ENCODE measurements around the gene GFPT2.

Gene GFPT2

GRCh38 chr5:180251887-180252286 is 101.2 kb downstream of the GFPT2 start:
- no peak overlapping the region for H3K27ac ChIP-seq
- no peak for TF ChIP-seq CTCF (IDR thresholded peaks at IDR 0.05)
- no peak for DNase-seq (ENCODE audit: low spot score)
- no peak overlapping the region for H3K4me3 ChIP-seq

- Histone ChIP-seq H3K4me3 (no peak overlapping the region), H3K27ac (no peak overlapping the region)
- TF ChIP-seq CTCF (IDR thresholded peaks at IDR 0.05) = no peak
- no peak for DNase-seq (ENCODE audit: low spot score)
Measured at GRCh38 chr5:180251141-180251540, 102.0 kb downstream of the GFPT2 start.
